Stimulated activated naive CD8-positive, alpha-beta T cell treated with anti-CD3 and anti-CD28 coated beads, Interleukin-15, amount 100 ng/mL, for 72 hours (primary cell): ENCODE measurements around the gene SLC23A2.

Experiments
- ATAC-seq: fragments of 150-1000 bp; cut with Tn5 transposase; 2 replicates; pipeline ENCODE4 v1.10.0; 2021; ENCODE audit warnings: mild to moderate bottlenecking, moderate library complexity
- DNase-seq, 2 donors: peaks; one replicate each; pipeline ENCODE4 v3.0.0; 2021 to 2022
- H3K27ac Mint-ChIP-seq, 2 donors: one replicate each; pipeline ENCODE4 v1.8.0; 2022; ENCODE audit warnings: mild to moderate bottlenecking in 2 of 2, mixed read lengths in 2 of 2, moderate library complexity in 2 of 2
- H3K27me3 Mint-ChIP-seq: one replicate; pipeline ENCODE4 v1.8.0; 2022; ENCODE audit warnings: mixed read lengths
- H3K4me1 Mint-ChIP-seq: one replicate; pipeline ENCODE4 v1.8.0; 2022; ENCODE audit warnings: mild to moderate bottlenecking, mixed read lengths
- H3K4me3 Mint-ChIP-seq, 2 donors: one replicate each; pipeline ENCODE4 v1.8.0; 2022; ENCODE audit warnings: mild to moderate bottlenecking in 2 of 2, mixed read lengths in 2 of 2, moderate library complexity in 1 of 2
- H3K9me3 Mint-ChIP-seq, 2 donors: one replicate each; pipeline ENCODE4 v1.8.0; 2022; ENCODE audit warnings: mixed read lengths in 2 of 2

SLC23A2 gene

GRCh38 chr20:4912380-4913142, 88.7 kb downstream of the SLC23A2 start:
- ATAC-seq (peak; percentile 70), DNase-seq (no peak)
- H3K4me1 Mint-ChIP-seq = peaks cover 18% of the 10 kb centered on the region
- no peak overlapping the region for H3K27ac Mint-ChIP-seq
- H3K9me3 Mint-ChIP-seq = no peaks in the 10 kb centered on the region
- H3K4me3 Mint-ChIP-seq = no peak overlapping the region
- H3K27me3 Mint-ChIP-seq = no peaks in the 10 kb centered on the region

- DNase-seq (no peak), ATAC-seq (no peak)
- no peak overlapping the region for H3K27ac Mint-ChIP-seq
- H3K9me3 Mint-ChIP-seq = no peaks in the 10 kb centered on the region
- H3K4me3 Mint-ChIP-seq = no peak overlapping the region
- H3K4me1 Mint-ChIP-seq = peaks cover 14% of the 10 kb centered on the region
- H3K27me3 Mint-ChIP-seq = no peaks in the 10 kb centered on the region
These were observed 90.4 kb downstream of the SLC23A2 start for GRCh38 chr20:4910951-4911350.

- ATAC-seq = no peak
- peaks cover 6% of the 10 kb centered on the region for H3K4me1 Mint-ChIP-seq
- DNase-seq = no peak
- H3K27ac Mint-ChIP-seq = no peak overlapping the region
- H3K4me3 Mint-ChIP-seq = no peak overlapping the region
- no peaks in the 10 kb centered on the region for H3K27me3 Mint-ChIP-seq
- H3K9me3 Mint-ChIP-seq = no peaks in the 10 kb centered on the region
These were observed 95.7 kb downstream of the SLC23A2 start for GRCh38 chr20:4905613-4906012.

GRCh38 chr20:4905195-4905594, 96.1 kb downstream of the SLC23A2 start:
- Mint-ChIP-seq H3K4me3 (no peak overlapping the region), H3K27ac (no peak overlapping the region), H3K4me1 (peaks cover 6% of the 10 kb centered on the region), H3K27me3 (no peaks in the 10 kb centered on the region), H3K9me3 (no peaks in the 10 kb centered on the region)
- DNase-seq (no peak), ATAC-seq (no peak)

GRCh38 chr20:4904127-4904860, 97.0 kb downstream of the SLC23A2 start:
- no peaks in the 10 kb centered on the region for H3K27me3 Mint-ChIP-seq
- no peak overlapping the region for H3K27ac Mint-ChIP-seq
- ATAC-seq = no peak
- no peaks in the 10 kb centered on the region for H3K9me3 Mint-ChIP-seq
- no peak for DNase-seq
- H3K4me1 Mint-ChIP-seq = peaks cover 6% of the 10 kb centered on the region
- H3K4me3 Mint-ChIP-seq = no peak overlapping the region

GRCh38 chr20:4902788-4903187, 98.5 kb downstream of the SLC23A2 start:
- H3K9me3 Mint-ChIP-seq = no peaks in the 10 kb centered on the region
- H3K27ac Mint-ChIP-seq = no peak overlapping the region
- H3K4me3 Mint-ChIP-seq = no peak overlapping the region
- ATAC-seq (no peak), DNase-seq (no peak)
- no peaks in the 10 kb centered on the region for H3K27me3 Mint-ChIP-seq
- peaks cover 6% of the 10 kb centered on the region for H3K4me1 Mint-ChIP-seq

- peaks cover 17% of the 10 kb centered on the region for H3K4me1 Mint-ChIP-seq
- no peak for DNase-seq
- no peak overlapping the region for H3K27ac Mint-ChIP-seq
- ATAC-seq = no peak
- no peaks in the 10 kb centered on the region for H3K27me3 Mint-ChIP-seq
- no peaks in the 10 kb centered on the region for H3K9me3 Mint-ChIP-seq
- no peak overlapping the region for H3K4me3 Mint-ChIP-seq
These were observed 100.1 kb downstream of the SLC23A2 start for GRCh38 chr20:4901031-4901818.

GRCh38 chr20:4898282-4899244, 102.7 kb downstream of the SLC23A2 start:
- H3K4me3 Mint-ChIP-seq = no peak overlapping the region
- ATAC-seq (no peak), DNase-seq (no peak)
- peaks cover 13% of the 10 kb centered on the region for H3K4me1 Mint-ChIP-seq
- peak overlapping the region; percentile 24 to 54 for H3K27ac Mint-ChIP-seq
- H3K27me3 Mint-ChIP-seq = no peaks in the 10 kb centered on the region
- H3K9me3 Mint-ChIP-seq = no peaks in the 10 kb centered on the region

GRCh38 chr20:4897600-4897999, 103.7 kb downstream of the SLC23A2 start:
- peaks cover 11% of the 10 kb centered on the region for H3K4me1 Mint-ChIP-seq
- ATAC-seq = no peak
- DNase-seq = no peak
- H3K9me3 Mint-ChIP-seq = no peaks in the 10 kb centered on the region
- H3K27me3 Mint-ChIP-seq = no peaks in the 10 kb centered on the region
- peak overlapping the region; percentile 59 to 87 for H3K27ac Mint-ChIP-seq
- H3K4me3 Mint-ChIP-seq = no peak overlapping the region

- ATAC-seq (peak; percentile 55), DNase-seq (no peak)
- no peaks in the 10 kb centered on the region for H3K27me3 Mint-ChIP-seq
- H3K9me3 Mint-ChIP-seq = no peaks in the 10 kb centered on the region
- peak overlapping the region; percentile 49 to 87 for H3K27ac Mint-ChIP-seq
- H3K4me1 Mint-ChIP-seq = peaks cover 11% of the 10 kb centered on the region
- no peak overlapping the region for H3K4me3 Mint-ChIP-seq
These were observed 104.3 kb downstream of the SLC23A2 start for GRCh38 chr20:4896971-4897497.

GRCh38 chr20:4896119-4896702, 105.1 kb downstream of the SLC23A2 start:
- H3K27ac Mint-ChIP-seq = no peak overlapping the region
- no peak overlapping the region for H3K4me3 Mint-ChIP-seq
- peaks cover 11% of the 10 kb centered on the region for H3K4me1 Mint-ChIP-seq
- H3K27me3 Mint-ChIP-seq = no peaks in the 10 kb centered on the region
- H3K9me3 Mint-ChIP-seq = no peaks in the 10 kb centered on the region
- ATAC-seq (no peak), DNase-seq (no peak)

- ATAC-seq (no peak), DNase-seq (no peak)
- Mint-ChIP-seq H3K9me3 (no peaks in the 10 kb centered on the region), H3K27me3 (no peaks in the 10 kb centered on the region), H3K4me3 (no peak overlapping the region), H3K4me1 (peaks cover 11% of the 10 kb centered on the region), H3K27ac (peak overlapping the region in 1 of 2 donors; percentile 6)
These were observed 106.3 kb downstream of the SLC23A2 start for GRCh38 chr20:4894981-4895381.

- DNase-seq (no peak), ATAC-seq (no peak)
- no peaks in the 10 kb centered on the region for H3K9me3 Mint-ChIP-seq
- no peak overlapping the region for H3K27ac Mint-ChIP-seq
- H3K4me1 Mint-ChIP-seq = peaks cover 11% of the 10 kb centered on the region
- H3K27me3 Mint-ChIP-seq = no peaks in the 10 kb centered on the region
- H3K4me3 Mint-ChIP-seq = no peak overlapping the region
These were observed 106.9 kb downstream of the SLC23A2 start for GRCh38 chr20:4894409-4894808.

GRCh38 chr20:4893709-4894108, 107.6 kb downstream of the SLC23A2 start:
- Mint-ChIP-seq H3K27me3 (no peaks in the 10 kb centered on the region), H3K4me1 (peaks cover 11% of the 10 kb centered on the region), H3K27ac (peak overlapping the region; percentile 29 to 43), H3K9me3 (no peaks in the 10 kb centered on the region), H3K4me3 (no peak overlapping the region)
- DNase-seq (no peak), ATAC-seq (no peak)
